ENCODE measurements around the gene IL17C. TPM values are rescaled to one million over a fixed set of nuclear protein-coding genes. Genes with fewer than 3 reads are reported as not detected.

The IL17C gene
- total and polyA plus RNA-seq, 9 of the 15 experiments (the other 6 are each of a cell fraction or from before 2014, with no cell fraction given) = not detected

- no peak for TF ChIP-seq CREB5 (CRISPR knock-in tag; IDR thresholded peaks at IDR 0.05)
- peak in 1 of 2 experiments; percentile 88; a peak in 2 of 4 replicates for TF ChIP-seq FOXA3 (CRISPR knock-in tag; conservative IDR thresholded peaks at IDR 0.05 in 1 of 2, IDR thresholded peaks at IDR 0.05 in 1 of 2)
- TF ChIP-seq ZNF445 (CRISPR knock-in tag; IDR thresholded peaks at IDR 0.05; ENCODE audit: low read depth) = no peak
- peak; percentile 4 for TF ChIP-seq CCNT2 (IDR thresholded peaks at IDR 0.05; ENCODE audit: borderline replicate concordance, extremely low read depth, insufficient read length, low read depth, low read length)
- peak; percentile 76 for TF ChIP-seq DPF2 (IDR thresholded peaks at IDR 0.05)
- TF ChIP-seq MAFF (IDR thresholded peaks at IDR 0.05; ENCODE audit: low read length) = no peak
- TF ChIP-seq GTF3C2 (IDR thresholded peaks at IDR 0.05; ENCODE audit: borderline replicate concordance, extremely low read depth, insufficient read length) = no peak
- TF ChIP-seq FOXP4 (CRISPR knock-in tag; IDR thresholded peaks at IDR 0.05; ENCODE audit: borderline replicate concordance) = peak; percentile 60; the same call in 1 of the 2 replicates
- TF ChIP-seq RBM15 (IDR thresholded peaks at IDR 0.05; ENCODE audit: insufficient read depth, low read length) = no peak
- no peak for TF ChIP-seq ZNF77 (CRISPR knock-in tag; IDR thresholded peaks at IDR 0.05)
- TF ChIP-seq, protein P1, sequence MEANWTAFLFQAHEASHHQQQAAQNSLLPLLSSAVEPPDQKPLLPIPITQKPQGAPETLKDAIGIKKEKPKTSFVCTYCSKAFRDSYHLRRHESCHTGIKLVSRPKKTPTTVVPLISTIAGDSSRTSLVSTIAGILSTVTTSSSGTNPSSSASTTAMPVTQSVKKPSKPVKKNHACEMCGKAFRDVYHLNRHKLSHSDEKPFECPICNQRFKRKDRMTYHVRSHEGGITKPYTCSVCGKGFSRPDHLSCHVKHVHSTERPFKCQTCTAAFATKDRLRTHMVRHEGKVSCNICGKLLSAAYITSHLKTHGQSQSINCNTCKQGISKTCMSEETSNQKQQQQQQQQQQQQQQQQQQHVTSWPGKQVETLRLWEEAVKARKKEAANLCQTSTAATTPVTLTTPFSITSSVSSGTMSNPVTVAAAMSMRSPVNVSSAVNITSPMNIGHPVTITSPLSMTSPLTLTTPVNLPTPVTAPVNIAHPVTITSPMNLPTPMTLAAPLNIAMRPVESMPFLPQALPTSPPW (CRISPR knock-in tag; IDR thresholded peaks at IDR 0.05) = peak; percentile 86
- TF ChIP-seq ZNF79 (CRISPR knock-in tag; IDR thresholded peaks at IDR 0.05; ENCODE audit: low read depth) = no peak
These were observed 13.1 kb downstream of the IL17C start (continued) for GRCh38 chr16:88651276-88651988.

Measured in K562 (cell line).